AG04450 (cell line): ENCODE measurements around the gene PTP4A1. TPM values are rescaled to one million over a fixed set of nuclear protein-coding genes. Genes with fewer than 3 reads are reported as not detected.

Experiments
- CTCF ChIA-PET: fragments of 300-600, 350-600 bp; formaldehyde crosslinking; extraction: SDS; loops from one replicate; lab custom pipeline; 2022; ENCODE audit warnings: antibody characterized with exemption, inconsistent platforms; lab: Charles Lee
- POLR2A ChIA-PET: fragments of 350-600 bp; formaldehyde crosslinking; extraction: SDS; loops from one replicate; lab custom pipeline; 2021; ENCODE audit warnings: antibody characterized with exemption, inconsistent platforms; lab: Yijun Ruan, JAX
- DNase-seq: peaks from one replicate; pipeline ENCODE4 v3.0.0-alpha.2; 2011; ENCODE audit warnings: low read depth, low spot score
- H3K27ac ChIP-seq: one replicate; pipeline ENCODE4 v1.5.1; 2012; ENCODE audit warnings: low read depth, low read length, control low read depth
- H3K27me3 ChIP-seq: one replicate; pipeline ENCODE4 v1.6.0; 2012; ENCODE audit warnings: low read length; ENCODE audit not compliant: control insufficient read depth, insufficient read depth
- H3K4me3 ChIP-seq: 2 replicates; pipeline ENCODE4 v1.5.1; 2011; ENCODE audit warnings: mild to moderate bottlenecking, low read depth, low read length, control low read depth
- H3K9me3 ChIP-seq: 2 replicates; pipeline ENCODE4 v1.5.1; 2012; ENCODE audit warnings: low read length; ENCODE audit not compliant: control insufficient read depth, insufficient read depth
- polyA plus RNA-seq: library from polyadenylated mRNA; depleted of rRNA; stranded (reverse); fragments of >200 nt; gene quantifications from 2 replicates; pipeline ENCODE4 v1.2.3, GENCODE V29; 2011; rRNA removed
- small RNA-seq: library from RNA; depleted of rRNA; stranded (forward); fragments of <200 nt; gene quantifications from one replicate; pipeline ENCODE3, GENCODE V24; 2012; ENCODE audit warnings: low read depth; ENCODE audit not compliant: insufficient read length
- TF ChIP-seq, protein P1 (sequence below): IDR thresholded peaks from 2 replicates; pipeline ENCODE4 v1.5.1; 2011; ENCODE audit warnings: low read depth, low read length, control low read depth, inconsistent platforms

PTP4A1 gene
- polyA plus RNA-seq, 1 experiment, result 34.3 TPM

DNA sequence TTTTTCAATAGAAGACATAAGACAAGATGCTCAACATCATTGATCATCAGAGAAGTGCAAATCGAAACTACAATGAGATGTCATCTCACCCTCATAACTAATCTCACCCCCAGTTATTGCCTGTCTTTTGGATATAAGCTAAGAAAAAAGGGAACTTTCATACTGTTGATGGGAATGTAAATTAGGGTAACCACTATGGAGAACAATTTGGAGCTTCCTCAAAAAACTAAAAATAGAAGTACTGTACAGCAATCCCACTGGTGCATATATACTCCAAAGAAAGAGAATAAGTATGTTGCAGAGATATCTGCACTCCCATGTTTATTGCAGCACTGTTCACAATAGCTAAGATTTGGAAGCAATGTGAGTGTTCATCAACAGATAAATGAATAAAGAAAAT is 37.0 kb downstream of the PTP4A1 start:
- Histone ChIP-seq H3K9me3 (no peaks in the 10 kb centered on the region), H3K27ac (no peak overlapping the region), H3K4me3 (no peak overlapping the region), H3K27me3 (peaks cover 2% of the 10 kb centered on the region)
- TF ChIP-seq, protein P1, sequence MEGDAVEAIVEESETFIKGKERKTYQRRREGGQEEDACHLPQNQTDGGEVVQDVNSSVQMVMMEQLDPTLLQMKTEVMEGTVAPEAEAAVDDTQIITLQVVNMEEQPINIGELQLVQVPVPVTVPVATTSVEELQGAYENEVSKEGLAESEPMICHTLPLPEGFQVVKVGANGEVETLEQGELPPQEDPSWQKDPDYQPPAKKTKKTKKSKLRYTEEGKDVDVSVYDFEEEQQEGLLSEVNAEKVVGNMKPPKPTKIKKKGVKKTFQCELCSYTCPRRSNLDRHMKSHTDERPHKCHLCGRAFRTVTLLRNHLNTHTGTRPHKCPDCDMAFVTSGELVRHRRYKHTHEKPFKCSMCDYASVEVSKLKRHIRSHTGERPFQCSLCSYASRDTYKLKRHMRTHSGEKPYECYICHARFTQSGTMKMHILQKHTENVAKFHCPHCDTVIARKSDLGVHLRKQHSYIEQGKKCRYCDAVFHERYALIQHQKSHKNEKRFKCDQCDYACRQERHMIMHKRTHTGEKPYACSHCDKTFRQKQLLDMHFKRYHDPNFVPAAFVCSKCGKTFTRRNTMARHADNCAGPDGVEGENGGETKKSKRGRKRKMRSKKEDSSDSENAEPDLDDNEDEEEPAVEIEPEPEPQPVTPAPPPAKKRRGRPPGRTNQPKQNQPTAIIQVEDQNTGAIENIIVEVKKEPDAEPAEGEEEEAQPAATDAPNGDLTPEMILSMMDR, result no peak
- ChIA-PET CTCF (interaction anchor here (1.0 to 8.7 kb wide), 2 partner anchors 12 to 256 kb away, joined by 4 to 64 read pairs; no protein-coding TSS in a partner anchor), POLR2A (no interaction called here)
- no peak for DNase-seq

- ChIA-PET CTCF (interaction anchor here (8.7 kb wide), 1 partner anchor 13 kb away, joined by 64 read pairs; no protein-coding TSS in a partner anchor), POLR2A (no interaction called here)
- DNase-seq, result no peak
- Histone ChIP-seq H3K27me3 (peaks cover 2% of the 10 kb centered on the region), H3K27ac (no peak overlapping the region), H3K4me3 (no peak overlapping the region), H3K9me3 (no peaks in the 10 kb centered on the region)
- TF ChIP-seq, protein P1, result no peak
Measured at GRCh38 chr6:63610944-63611343, 38.7 kb downstream of the PTP4A1 start.

GRCh38 chr6:63611560-63611959 is 39.3 kb downstream of the PTP4A1 start:
- ChIA-PET CTCF (interaction anchor here (0.6 to 8.7 kb wide), 2 partner anchors 14 to 38 kb away, joined by 3 to 64 read pairs; no protein-coding TSS in a partner anchor), POLR2A (no interaction called here)
- Histone ChIP-seq H3K4me3 (no peak overlapping the region), H3K27me3 (peaks cover 2% of the 10 kb centered on the region), H3K27ac (no peak overlapping the region), H3K9me3 (no peaks in the 10 kb centered on the region)
- TF ChIP-seq, protein P1, result no peak
- no peak for DNase-seq

- ChIA-PET CTCF (no interaction called here), POLR2A (no interaction called here)
- no peak for DNase-seq
Measured at GRCh38 chr6:63615590-63615989, 43.3 kb downstream of the PTP4A1 start.

More at GRCh38 chr6:63615590-63615989, 43.3 kb downstream of the PTP4A1 start:
- TF ChIP-seq, protein P1, result no peak
- H3K27ac ChIP-seq, result no peak overlapping the region
- H3K27me3 ChIP-seq, result peaks cover 7% of the 10 kb centered on the region
- no peaks in the 10 kb centered on the region for H3K9me3 ChIP-seq
- no peak overlapping the region for H3K4me3 ChIP-seq

Small RNA genes within 50 kb of the gene (small RNA-seq; reads per million reads assigned to genes)
- not detected for gene AL513043.1

Other genes starting within 250 kb of the PTP4A1 start
- 16.2 and 26.6 TPM in 2 replicates for gene PHF3, start 63.3 kb downstream of the PTP4A1 start, polyA plus RNA-seq